GM19452 (cell line): ENCODE measurements around the gene CTTN.
"Not testable (repeated sequence)": the region's sequence is repeated elsewhere in the genome, so short reads cannot be mapped to it uniquely, and the experiment has no call there.

Experiments
- ATAC-seq: cut with Tn5 transposase; IDR thresholded peaks from one replicate; pipeline ENCODE4 v1.9.1; 2021; ENCODE audit not compliant: unreplicated experiment

Gene CTTN

DNA sequence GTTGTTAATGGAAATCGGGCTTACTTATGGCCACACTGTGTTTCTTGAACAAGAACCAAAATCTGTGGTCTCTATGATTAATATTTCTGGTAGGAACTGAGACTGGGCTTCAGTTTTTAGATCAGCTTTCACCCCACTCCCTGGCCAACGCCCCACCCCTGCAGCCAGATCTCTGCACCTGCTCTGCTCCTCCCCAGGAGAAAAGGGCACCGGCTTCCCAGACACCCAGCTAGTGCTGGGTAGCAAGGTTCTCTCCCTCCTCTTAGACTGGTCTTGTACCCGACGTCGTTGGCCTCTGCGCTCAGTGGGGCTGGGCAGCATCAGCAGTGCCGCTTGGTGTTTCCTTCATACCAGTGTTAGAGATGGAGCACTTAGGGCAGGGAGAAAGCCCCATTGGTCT, 17.0 kb upstream of the CTTN start:
- ATAC-seq: no peak

- no peak for ATAC-seq
These were observed 16.2 kb upstream of the CTTN start for GRCh38 chr11:70381872-70382861.

DNA sequence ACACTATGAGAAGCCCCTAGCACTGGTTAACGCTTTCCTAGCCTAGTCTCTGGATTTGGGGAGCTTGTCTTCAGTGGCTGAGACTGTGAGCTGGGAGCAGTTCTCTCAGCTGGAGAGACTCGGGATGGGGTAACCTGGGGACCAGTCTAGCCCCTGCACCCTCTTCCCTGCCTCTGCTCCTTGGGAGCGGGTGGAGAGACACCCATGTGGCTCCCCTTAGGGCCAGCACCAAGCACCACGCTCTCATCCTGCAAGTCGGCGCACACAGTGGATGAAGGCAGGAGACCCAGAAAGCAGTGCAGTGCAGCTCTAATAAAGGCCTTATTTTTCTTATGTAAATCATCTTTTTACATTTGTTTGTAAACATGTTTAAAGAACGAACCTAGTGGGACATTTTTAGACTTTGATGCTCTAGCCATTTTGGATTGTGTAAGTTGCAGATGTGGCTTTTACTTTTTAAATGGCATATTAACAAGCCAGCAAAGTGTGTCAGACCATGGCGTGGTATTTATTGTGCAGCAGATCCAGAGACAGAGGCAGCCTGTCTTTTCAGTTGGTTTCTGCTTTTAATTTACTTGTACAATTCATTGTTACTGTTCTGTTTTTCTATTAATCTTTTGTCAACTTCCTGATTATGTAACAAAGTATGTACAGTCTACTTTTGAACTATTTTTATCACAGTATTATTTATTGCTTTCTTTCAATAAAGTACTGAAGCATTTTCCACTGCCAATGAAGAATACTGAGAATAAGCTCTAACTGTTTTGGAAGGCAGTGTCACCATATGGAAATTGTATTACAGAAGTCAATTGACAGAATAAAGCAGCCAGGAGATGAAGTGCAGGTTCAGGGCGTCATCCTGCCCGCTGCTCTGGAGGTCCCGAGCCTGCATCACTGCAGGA, 14.4 kb upstream of the CTTN start:
- ATAC-seq: no peak

- no peak for ATAC-seq
These were observed 13.7 kb upstream of the CTTN start for GRCh38 chr11:70384566-70385152.

DNA sequence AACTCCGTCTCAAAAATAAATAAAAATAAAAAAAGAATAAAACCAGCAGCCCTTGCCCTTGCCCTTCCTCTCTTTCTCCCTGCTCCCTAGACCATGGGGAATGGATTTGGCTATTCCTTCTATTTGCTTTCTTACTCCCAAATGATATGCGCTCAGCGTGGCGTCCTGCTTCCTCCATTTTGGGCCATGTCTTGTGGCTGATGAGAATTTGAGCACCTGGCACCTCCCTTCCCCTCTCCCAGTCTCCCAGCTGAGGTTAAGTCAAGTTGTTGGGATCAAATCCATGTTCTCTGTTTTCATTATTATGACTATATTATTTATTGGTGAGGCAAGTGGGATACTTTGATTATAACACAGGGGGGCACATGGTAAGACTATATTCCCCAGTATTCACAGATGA, 10.8 kb upstream of the CTTN start:
- ATAC-seq: no peak

- no peak for ATAC-seq
These were observed 9.1 kb upstream of the CTTN start for GRCh38 chr11:70389201-70389600.

DNA sequence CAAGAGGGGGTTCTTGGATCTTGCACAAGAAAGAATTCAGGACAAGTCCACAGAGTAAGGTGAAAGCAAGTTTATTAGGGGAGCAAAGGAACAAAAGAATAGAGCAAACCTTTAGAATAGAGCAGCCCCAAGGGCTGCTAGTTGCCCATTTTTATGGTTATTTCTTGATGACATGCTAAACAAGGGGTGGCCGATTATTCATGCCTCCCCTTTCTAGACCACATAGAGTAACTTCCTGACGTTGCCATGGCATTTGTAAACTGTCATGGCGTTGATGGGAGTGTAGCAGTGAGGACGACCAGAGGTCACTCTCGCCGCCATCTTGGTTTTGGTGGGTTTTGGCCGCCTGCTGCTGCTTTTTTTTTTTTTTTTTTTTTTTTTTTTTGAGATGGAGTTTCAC, 7.4 kb upstream of the CTTN start:
- not testable (repeated sequence) for ATAC-seq

DNA sequence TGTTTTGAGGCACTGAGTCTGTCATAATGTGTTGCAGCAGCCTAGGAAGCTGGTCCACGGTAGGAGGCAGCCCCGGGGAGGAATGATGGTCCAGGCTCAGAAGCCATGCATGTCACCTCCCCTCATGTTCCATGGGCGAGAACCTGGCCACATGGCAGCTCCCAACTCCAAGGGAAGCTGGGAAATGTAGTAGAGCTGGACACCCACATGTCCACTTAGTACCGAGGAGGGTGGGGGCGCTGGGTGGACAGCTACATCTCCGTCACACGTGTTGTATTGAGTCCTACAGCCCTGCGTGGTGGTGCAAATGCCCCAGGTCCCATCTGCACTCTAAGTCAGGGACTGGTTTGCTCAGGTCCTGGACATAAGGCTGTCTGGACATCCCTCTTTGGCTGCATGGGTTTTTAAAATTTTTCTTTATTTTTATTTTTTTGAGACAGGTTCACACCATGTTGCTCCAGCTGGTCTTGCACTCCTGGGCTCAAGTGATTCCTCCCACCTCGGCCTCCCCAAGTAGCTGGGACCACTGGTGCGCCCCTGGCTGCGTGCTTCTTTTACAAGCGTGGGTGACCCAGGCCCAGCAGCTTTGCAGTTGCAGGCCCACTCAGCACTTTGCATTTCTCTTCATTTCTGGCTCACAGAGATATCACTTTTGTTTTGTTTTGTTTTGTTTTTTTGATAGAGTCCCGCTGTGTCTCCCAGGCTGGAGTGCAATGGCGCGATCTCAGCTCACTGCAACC, 3.9 kb upstream of the CTTN start:
- ATAC-seq: no peak

DNA sequence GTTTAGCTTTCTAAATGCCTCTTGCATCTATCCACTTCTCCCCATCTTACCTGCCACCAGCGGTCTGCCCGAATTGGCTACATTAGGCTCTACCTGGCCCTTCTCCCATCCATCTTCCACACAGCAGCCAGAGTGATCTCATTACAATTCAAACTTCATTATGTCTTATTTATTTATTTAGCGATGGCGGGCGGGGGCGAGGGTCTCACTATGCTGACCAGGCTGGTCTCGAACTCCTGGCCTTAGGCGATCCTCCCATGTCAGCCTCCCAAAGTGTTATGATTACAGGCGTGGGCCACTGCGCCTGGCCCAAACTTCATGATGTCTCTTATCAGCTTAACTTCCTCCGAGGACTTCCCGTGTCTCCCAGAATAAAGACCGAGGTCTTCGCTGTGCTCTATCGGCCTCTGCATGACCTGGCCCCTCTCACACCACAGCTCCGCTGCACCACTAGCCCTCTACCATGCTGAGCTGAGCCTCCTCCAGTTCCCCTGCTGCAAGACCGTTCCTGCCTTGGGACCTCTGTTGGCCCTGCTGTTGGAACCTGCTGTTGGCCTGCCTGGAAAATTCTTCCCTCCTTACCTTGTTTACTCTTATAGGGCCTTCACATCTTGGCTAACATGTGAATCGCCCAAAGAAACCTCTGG, 870 bp upstream of the CTTN start:
- ATAC-seq: no peak

- ATAC-seq: no peak
These were observed 728 bp downstream of the CTTN start for GRCh38 chr11:70398834-70399680.

- no peak for ATAC-seq
These were observed 1.4 kb downstream of the CTTN start for GRCh38 chr11:70399681-70400112.

- ATAC-seq: no peak
These were observed 2.3 kb downstream of the CTTN start for GRCh38 chr11:70400643-70401042.

DNA sequence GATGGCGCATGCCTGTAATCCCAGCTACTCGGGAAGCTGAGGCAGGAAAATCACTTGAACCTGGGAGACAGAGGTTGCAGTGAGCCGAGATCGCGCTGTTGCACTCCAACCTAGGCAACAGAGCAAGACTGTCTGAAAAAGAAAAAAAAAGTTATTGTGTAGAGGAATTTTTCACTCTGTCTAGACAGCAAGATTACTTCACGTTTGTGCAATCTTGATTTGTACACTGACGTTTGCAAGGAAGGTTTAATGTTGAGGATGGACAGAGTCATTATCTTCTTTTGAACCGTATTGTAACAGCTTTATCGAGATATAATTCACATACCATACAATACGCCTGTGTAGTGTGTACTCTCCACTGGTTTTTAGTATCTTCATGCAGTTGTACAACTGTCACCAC, 3.7 kb downstream of the CTTN start:
- ATAC-seq: no peak

DNA sequence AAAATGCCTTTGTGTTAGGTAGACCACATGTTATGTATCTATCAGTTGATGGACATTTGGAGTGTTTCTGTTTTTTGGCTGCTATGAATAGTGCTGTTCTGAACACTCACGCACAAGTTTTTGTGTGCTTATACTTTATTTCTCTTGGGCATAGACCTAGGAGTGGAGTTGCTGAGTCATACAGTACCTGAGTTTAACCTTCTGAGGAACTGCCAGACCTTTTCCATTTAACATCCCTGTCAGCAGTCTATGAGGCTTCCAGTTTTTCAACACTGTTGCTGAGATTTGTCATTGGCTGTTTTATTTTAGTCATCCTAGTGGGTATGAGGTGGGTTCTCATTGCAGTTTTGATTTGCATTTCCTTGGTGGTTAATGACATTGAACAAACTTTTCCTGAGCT, 4.4 kb downstream of the CTTN start:
- ATAC-seq: no peak

GRCh38 chr11:70404244-70404643, 5.9 kb downstream of the CTTN start:
- no peak for ATAC-seq

DNA sequence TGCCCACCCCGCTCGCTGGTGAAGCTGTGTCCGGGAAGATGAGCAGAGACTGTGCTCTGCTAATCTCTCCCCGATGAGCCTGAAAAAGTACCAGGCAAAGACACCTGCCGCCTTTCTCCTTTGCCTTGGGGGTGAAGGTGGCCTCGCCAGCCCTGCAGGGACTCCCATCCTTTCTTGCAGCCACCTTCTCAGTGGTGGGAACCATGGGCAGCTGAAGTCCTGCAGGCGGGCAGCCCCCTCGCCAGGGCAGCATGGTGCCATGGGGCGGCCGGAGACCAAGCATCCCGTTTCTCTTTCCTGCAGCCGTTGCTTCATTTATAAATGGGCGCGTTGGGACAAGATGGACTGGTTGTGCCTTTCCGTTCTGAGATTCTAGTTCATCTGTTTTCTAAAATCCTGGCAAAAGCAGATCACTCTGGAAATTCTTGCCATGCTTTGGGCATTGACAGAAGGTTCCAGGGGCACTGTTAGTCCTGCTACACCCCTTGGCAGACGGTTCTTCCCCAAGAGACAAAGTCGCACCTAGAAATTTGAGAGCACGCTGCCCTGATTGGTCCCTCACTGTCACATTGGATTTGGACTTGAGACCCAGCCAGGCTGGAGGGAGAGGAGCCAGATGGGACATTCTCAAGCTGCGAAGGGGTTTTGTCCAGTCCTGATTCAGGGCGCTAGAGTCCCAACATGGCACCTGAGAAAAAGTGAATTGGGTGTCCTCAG, 7.5 kb downstream of the CTTN start:
- no peak for ATAC-seq

DNA sequence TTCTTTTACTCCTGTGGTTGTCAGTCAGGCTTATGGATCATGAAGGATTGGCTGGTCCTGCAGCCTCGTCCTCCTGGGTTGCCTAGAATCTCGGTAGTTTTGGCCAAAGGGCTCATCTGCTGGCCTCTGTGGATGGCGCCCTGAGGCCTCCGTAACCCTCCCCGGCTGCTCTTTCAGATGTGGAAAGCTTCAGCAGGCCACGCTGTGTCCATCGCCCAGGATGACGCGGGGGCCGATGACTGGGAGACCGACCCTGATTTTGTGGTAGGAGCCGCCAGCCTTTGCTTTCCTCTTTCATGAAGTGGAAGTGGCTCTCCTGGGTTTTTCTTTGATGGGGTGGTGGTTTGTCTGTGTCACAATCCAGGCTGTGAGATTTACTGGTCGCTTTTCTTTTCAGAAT, 8.8 kb downstream of the CTTN start:
- ATAC-seq: no peak

DNA sequence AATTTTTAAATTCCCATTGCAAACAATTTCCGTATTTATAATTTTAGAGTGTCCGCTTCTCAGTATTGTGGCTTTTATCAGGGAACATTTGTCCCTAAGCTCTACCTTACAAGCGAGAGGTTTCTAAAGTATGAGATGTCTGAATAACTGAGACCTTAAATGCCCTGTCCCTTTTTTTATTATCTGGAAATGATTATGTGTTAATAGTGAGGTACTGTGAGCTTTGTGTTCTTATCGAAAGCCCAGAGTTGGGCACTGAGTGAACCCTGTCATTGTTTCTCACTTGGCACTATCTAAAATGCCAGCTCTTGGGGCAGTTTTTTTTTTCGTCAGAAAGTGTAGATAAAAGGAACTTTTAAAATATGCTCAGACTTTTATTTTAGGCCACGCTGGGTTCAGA, 9.5 kb downstream of the CTTN start:
- no peak for ATAC-seq

DNA sequence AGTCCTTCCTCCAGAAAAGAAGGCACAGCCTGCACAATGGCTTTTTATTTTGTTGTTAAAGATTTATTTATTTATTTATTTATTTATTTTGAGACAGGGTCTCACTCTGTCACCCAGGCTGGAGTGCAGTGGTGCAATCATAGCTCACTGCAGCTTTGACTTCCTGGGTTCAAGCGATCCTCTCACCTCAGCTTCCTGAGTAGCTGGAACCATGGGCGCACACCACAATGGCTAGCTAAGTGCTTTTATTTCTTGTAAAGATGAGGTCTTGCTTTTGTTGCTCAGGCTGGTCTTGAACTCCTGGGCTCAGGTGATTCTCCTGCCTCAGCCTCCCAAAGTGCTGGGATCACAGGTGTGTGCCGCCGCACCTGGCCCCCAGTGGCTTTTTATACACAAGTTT, 10.0 kb downstream of the CTTN start:
- ATAC-seq: not testable (repeated sequence)
